Ovary (tissue), 3 donors: ENCODE data around the gene USP47.

Experiments used
- CTCF ChIP-seq, 3 donors: fragments of 450-650 bp in 2 of 3; fragments of 200-600 bp in 1 of 3; IDR thresholded peaks; one replicate each; pipeline versions ENCODE4 v1.5.1 to v1.8.0; 2016 to 2022; ENCODE audit warnings: antibody characterized with exemption in 3 of 3, mild to moderate bottlenecking in 1 of 3
- EP300 ChIP-seq: sonication (generic); formaldehyde crosslinking; IDR thresholded peaks from one replicate; pipeline ENCODE4 v1.6.1; 2017; ENCODE audit warnings: antibody characterized with exemption
- POLR2A ChIP-seq: fragments of 450-650 bp; IDR thresholded peaks from one replicate; pipeline ENCODE4 v1.6.1; 2017; ENCODE audit warnings: antibody characterized with exemption, mild to moderate bottlenecking, moderate library complexity
- donor health status: DM: no; HTN: no; CAD: no.

GRCh38 chr11:11865449-11865848 lies 23.7 kb downstream of the USP47 start:
- no peak for TF ChIP-seq CTCF (IDR thresholded peaks at IDR 0.05)
- no peak for TF ChIP-seq POLR2A
- no peak for TF ChIP-seq EP300
